ENCODE measurements around the gene SLC5A4. TPM values are rescaled to one million over a fixed set of nuclear protein-coding genes. Genes with fewer than 3 reads are reported as not detected.

SLC5A4 gene
- total and polyA plus RNA-seq, 2 donors (not counting 1 experiment from before 2014, with no cell fraction given): not detected

DNA sequence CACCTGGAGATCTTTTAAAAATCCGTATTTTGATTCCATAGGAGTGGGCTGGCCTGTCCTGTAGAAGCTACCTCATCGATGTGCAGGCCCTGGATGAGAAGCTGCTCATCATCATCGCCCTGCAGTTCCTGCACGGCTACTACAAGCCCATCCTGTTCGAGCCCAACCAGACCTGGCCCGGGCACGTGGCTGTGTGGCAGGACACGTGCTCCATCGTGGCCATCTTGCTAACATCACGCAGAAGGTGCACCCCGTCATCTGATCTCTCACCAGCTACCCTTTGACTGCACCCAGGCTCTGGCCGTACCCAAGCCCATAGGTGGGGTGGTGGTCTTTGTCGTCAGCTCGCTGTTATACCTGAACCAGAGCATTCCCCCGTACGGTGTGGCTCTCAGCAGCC is 14.2 kb upstream of the SLC5A4 start:
- 82% methylated on average over 14 of the region's 16 CpGs for WGBS (ENCODE audit: insufficient coverage)
- TF ChIP-seq EZH2 (IDR thresholded peaks at IDR 0.05; ENCODE audit: borderline replicate concordance, insufficient read depth, low read depth, low read length, poor library complexity, severe bottlenecking): no peak
- TF ChIP-seq, protein P1, sequence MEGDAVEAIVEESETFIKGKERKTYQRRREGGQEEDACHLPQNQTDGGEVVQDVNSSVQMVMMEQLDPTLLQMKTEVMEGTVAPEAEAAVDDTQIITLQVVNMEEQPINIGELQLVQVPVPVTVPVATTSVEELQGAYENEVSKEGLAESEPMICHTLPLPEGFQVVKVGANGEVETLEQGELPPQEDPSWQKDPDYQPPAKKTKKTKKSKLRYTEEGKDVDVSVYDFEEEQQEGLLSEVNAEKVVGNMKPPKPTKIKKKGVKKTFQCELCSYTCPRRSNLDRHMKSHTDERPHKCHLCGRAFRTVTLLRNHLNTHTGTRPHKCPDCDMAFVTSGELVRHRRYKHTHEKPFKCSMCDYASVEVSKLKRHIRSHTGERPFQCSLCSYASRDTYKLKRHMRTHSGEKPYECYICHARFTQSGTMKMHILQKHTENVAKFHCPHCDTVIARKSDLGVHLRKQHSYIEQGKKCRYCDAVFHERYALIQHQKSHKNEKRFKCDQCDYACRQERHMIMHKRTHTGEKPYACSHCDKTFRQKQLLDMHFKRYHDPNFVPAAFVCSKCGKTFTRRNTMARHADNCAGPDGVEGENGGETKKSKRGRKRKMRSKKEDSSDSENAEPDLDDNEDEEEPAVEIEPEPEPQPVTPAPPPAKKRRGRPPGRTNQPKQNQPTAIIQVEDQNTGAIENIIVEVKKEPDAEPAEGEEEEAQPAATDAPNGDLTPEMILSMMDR (IDR thresholded peaks at IDR 0.05): no peak
- no peaks in the 10 kb centered on the region for H3K4me1 ChIP-seq (ENCODE audit: control insufficient read depth in 2 of 2, insufficient read depth in 2 of 2, low read length in 2 of 2)
- Mint-ChIP-seq H3K27ac (no peak overlapping the region), H3K4me3 (no peak overlapping the region), H3K27me3 (no peaks in the 10 kb centered on the region), H3K4me1 (peaks cover 3% of the 10 kb centered on the region), H3K9me3 (ENCODE audit: insufficient read depth) (no peaks in the 10 kb centered on the region)
- H3K4me2 ChIP-seq (replicated peaks; ENCODE audit: low read depth, low read length, poor library complexity, severe bottlenecking): no peak overlapping the region
- no peaks in the 10 kb centered on the region for H3K27me3 ChIP-seq (replicated peaks in 1 of 4; ENCODE audit: control extremely low read depth in 1 of 4, control insufficient read depth in 3 of 4, insufficient read depth in 4 of 4, low read length in 3 of 4)
- no peaks in the 10 kb centered on the region for H4K20me1 ChIP-seq (ENCODE audit: control insufficient read depth, insufficient read depth, low read length, poor library complexity, severe bottlenecking)
- ATAC-seq (ENCODE audit: low read depth) (no peak), DNase-seq (no peak)
- no peak overlapping the region for H3K27ac ChIP-seq (ENCODE audit: low read length in 2 of 2)
- H2AFZ ChIP-seq (ENCODE audit: insufficient read depth, low read depth, low read length, poor library complexity, severe bottlenecking): no peak overlapping the region
- no peaks in the 10 kb centered on the region for H3K9me3 ChIP-seq (ENCODE audit: control extremely low read depth in 1 of 3, control insufficient read depth in 2 of 3, insufficient read depth in 1 of 3, low read length in 2 of 3)
- intact Hi-C loops (cut with micrococcal nuclease): no loop called here
- no peak overlapping the region for H3K4me3 ChIP-seq (ENCODE audit: control extremely low read depth in 1 of 5, extremely low read depth in 1 of 5, insufficient read depth in 1 of 5, low read depth in 2 of 5, low read length in 4 of 5)
- ChIA-PET CTCF (interaction anchor here (3.6 kb wide), 1 partner anchor 291 kb away, joined by 26 read pairs; no protein-coding TSS in a partner anchor), POLR2A (no interaction called here)
- no peaks in the 10 kb centered on the region for H3K36me3 ChIP-seq (replicated peaks in 1 of 2; ENCODE audit: control extremely low read depth in 1 of 2, control insufficient read depth in 1 of 2, extremely low read depth in 1 of 2, insufficient read depth in 2 of 2, low read length in 1 of 2)
- H3K9ac ChIP-seq (ENCODE audit: low read length): no peak overlapping the region
- H3K79me2 ChIP-seq (ENCODE audit: control insufficient read depth, insufficient read depth, low read length): no peaks in the 10 kb centered on the region

DNA sequence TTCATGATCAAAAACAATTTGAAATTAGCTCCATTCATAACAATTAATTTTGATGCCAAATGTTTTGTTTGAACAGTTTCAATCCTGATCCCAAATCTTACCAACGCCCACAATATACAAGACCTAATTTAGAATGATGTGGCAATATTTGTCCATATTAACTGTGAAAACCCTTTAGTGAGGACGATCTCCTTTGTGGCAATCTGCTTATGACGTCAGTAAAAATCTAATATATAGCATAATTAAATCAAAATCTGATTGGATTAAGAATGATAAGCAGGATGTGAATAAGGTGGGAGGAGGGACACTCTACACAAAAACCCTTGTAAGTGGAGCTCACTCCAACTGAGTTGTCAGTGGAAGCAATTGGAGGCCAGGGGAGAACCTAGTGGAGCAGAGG is 11.9 kb upstream of the SLC5A4 start:
- CTCF ChIA-PET: interaction anchor here (1.3 to 3.8 kb wide), 9 partner anchors 17 to 289 kb away, joined by 3 to 35 read pairs (median 6); no protein-coding TSS in a partner anchor
- no peak overlapping the region for H3K27ac Mint-ChIP-seq

More for the DNA sequence above, 11.9 kb upstream of the SLC5A4 start:
- ATAC-seq (ENCODE audit: low read depth) (no peak), DNase-seq (no peak)
- Histone ChIP-seq H3K4me3 (ENCODE audit: control extremely low read depth in 1 of 5, extremely low read depth in 1 of 5, insufficient read depth in 1 of 5, low read depth in 2 of 5, low read length in 4 of 5) (no peak overlapping the region), H3K9ac (ENCODE audit: low read length) (no peak overlapping the region), H3K9me3 (ENCODE audit: control extremely low read depth in 1 of 3, control insufficient read depth in 2 of 3, insufficient read depth in 1 of 3, low read length in 2 of 3) (no peaks in the 10 kb centered on the region), H3K4me1 (ENCODE audit: control insufficient read depth in 2 of 2, insufficient read depth in 2 of 2, low read length in 2 of 2) (no peaks in the 10 kb centered on the region), H3K79me2 (ENCODE audit: control insufficient read depth, insufficient read depth, low read length) (no peaks in the 10 kb centered on the region), H3K36me3 (replicated peaks in 1 of 2; ENCODE audit: control extremely low read depth in 1 of 2, control insufficient read depth in 1 of 2, extremely low read depth in 1 of 2, insufficient read depth in 2 of 2, low read length in 1 of 2) (no peaks in the 10 kb centered on the region), H2AFZ (ENCODE audit: insufficient read depth, low read depth, low read length, poor library complexity, severe bottlenecking) (no peak overlapping the region), H4K20me1 (ENCODE audit: control insufficient read depth, insufficient read depth, low read length, poor library complexity, severe bottlenecking) (no peaks in the 10 kb centered on the region), H3K27ac (ENCODE audit: low read length in 2 of 2) (no peak overlapping the region), H3K4me2 (replicated peaks; ENCODE audit: low read depth, low read length, poor library complexity, severe bottlenecking) (no peak overlapping the region), H3K27me3 (replicated peaks in 1 of 4; ENCODE audit: control extremely low read depth in 1 of 4, control insufficient read depth in 3 of 4, insufficient read depth in 4 of 4, low read length in 3 of 4) (no peaks in the 10 kb centered on the region)
- intact Hi-C loops (cut with micrococcal nuclease): loop anchor here (2.0 kb wide), 1 partner anchor 206 kb away; no protein-coding TSS in a partner anchor
- Mint-ChIP-seq H3K4me3 (no peak overlapping the region), H3K4me1 (peaks cover 3% of the 10 kb centered on the region), H3K27me3 (no peaks in the 10 kb centered on the region), H3K9me3 (ENCODE audit: insufficient read depth) (no peaks in the 10 kb centered on the region)
- no CpG with 5 or more reads among the region's 3 CpGs for WGBS (ENCODE audit: insufficient coverage)
- no peak for TF ChIP-seq EZH2 (IDR thresholded peaks at IDR 0.05; ENCODE audit: borderline replicate concordance, insufficient read depth, low read depth, low read length, poor library complexity, severe bottlenecking)
- TF ChIP-seq, protein P1 (IDR thresholded peaks at IDR 0.05): no peak
- POLR2A ChIA-PET: no interaction called here

All from B cell (primary cell).